GM23338 (cell line): ENCODE results near the gene HES7. TPM values are rescaled to one million over a fixed set of nuclear protein-coding genes. Genes with fewer than 3 reads are reported as not detected.

ENCODE experiments used
- ATAC-seq: fragments of 200-7000 bp; cut with Tn5 transposase; 3 replicates; pipeline ENCODE4 v1.9.1; 2020
- DNase-seq: peaks from one replicate; pipeline ENCODE4 v3.0.0-alpha.2; 2015; ENCODE audit warnings: low spot score
- H2AFZ ChIP-seq: fragments of 200-600 bp; sonication (generic); 2 replicates; pipeline ENCODE4 v1.8.0; 2016; ENCODE audit warnings: antibody characterized with exemption, mild to moderate bottlenecking, moderate library complexity
- H3F3A ChIP-seq: fragments of 200-600 bp; sonication (generic); replicated peaks from 2 replicates; pipeline ENCODE4 v1.8.0; 2017; ENCODE audit warnings: antibody characterized with exemption, mixed run types, low read depth
- H3K27ac ChIP-seq: fragments of 200-600 bp; sonication (generic); 2 replicates; pipeline ENCODE4 v1.6.1; 2016; ENCODE audit warnings: low read depth
- H3K27me3 ChIP-seq: fragments of 200-600 bp; sonication (generic); 2 replicates; pipeline ENCODE4 v1.8.0; 2016; ENCODE audit warnings: mild to moderate bottlenecking, mixed run types, moderate library complexity; ENCODE audit not compliant: insufficient read depth
- H3K36me3 ChIP-seq: fragments of 200-600 bp; sonication (generic); 2 replicates; pipeline ENCODE4 v1.8.0; 2016; ENCODE audit warnings: mild to moderate bottlenecking; ENCODE audit not compliant: insufficient read depth
- H3K4me1 ChIP-seq: fragments of 200-600 bp; sonication (generic); 2 replicates; pipeline ENCODE4 v1.8.0; 2016; ENCODE audit warnings: mild to moderate bottlenecking, moderate library complexity; ENCODE audit not compliant: insufficient read depth
- H3K4me2 ChIP-seq: fragments of 200-600 bp; sonication (generic); 2 replicates; pipeline ENCODE4 v1.7.1; 2017; ENCODE audit warnings: mixed run types
- H3K4me3 ChIP-seq: fragments of 200-600 bp; sonication (generic); 2 replicates; pipeline ENCODE4 v1.6.1; 2016; ENCODE audit warnings: mixed run types
- H3K79me2 ChIP-seq: fragments of 200-600 bp; sonication (generic); replicated peaks from 2 replicates; pipeline ENCODE4 v1.8.0; 2017; ENCODE audit warnings: mild to moderate bottlenecking; ENCODE audit not compliant: insufficient read depth
- H3K9me2 ChIP-seq: fragments of 200-600 bp; sonication (generic); 2 replicates; pipeline ENCODE4 v1.8.0; 2017; ENCODE audit not compliant: insufficient read depth
- H4K20me1 ChIP-seq: fragments of 200-600 bp; sonication (generic); replicated peaks from 2 replicates; pipeline ENCODE4 v1.8.0; 2017; ENCODE audit warnings: mild to moderate bottlenecking; ENCODE audit not compliant: insufficient read depth
- H3K27ac Mint-ChIP-seq: 2 replicates; pipeline ENCODE4 v1.8.0; 2020; ENCODE audit warnings: inconsistent platforms, mild to moderate bottlenecking, moderate library complexity, mixed read lengths
- H3K27me3 Mint-ChIP-seq: 3 replicates; pipeline ENCODE4 v1.8.0; 2022; ENCODE audit warnings: low read depth, mild to moderate bottlenecking, moderate library complexity, mixed read lengths, inconsistent platforms; ENCODE audit not compliant: insufficient read depth, poor library complexity
- H3K36me3 Mint-ChIP-seq: 3 replicates; pipeline ENCODE4 v1.8.0; 2021; ENCODE audit warnings: low read depth, mild to moderate bottlenecking, inconsistent platforms, moderate library complexity, mixed read lengths
- H3K4me1 Mint-ChIP-seq: 3 replicates; pipeline ENCODE4 v1.8.0; 2020; ENCODE audit warnings: mild to moderate bottlenecking, inconsistent platforms, mixed read lengths
- H3K4me3 Mint-ChIP-seq: 3 replicates; pipeline ENCODE4 v1.8.0; 2021; ENCODE audit warnings: moderate library complexity, mild to moderate bottlenecking, inconsistent platforms, mixed read lengths
- H3K9me3 Mint-ChIP-seq: 3 replicates; pipeline ENCODE4 v1.8.0; 2020; ENCODE audit warnings: moderate library complexity, mild to moderate bottlenecking, inconsistent platforms, mixed read lengths
- CREB1 ChIP-seq: fragments of 250-450 bp; sonication (Bioruptor Pico); IDR thresholded peaks from 2 replicates; pipeline ENCODE4 v1.5.0; 2020; ENCODE audit warnings: low read depth, mild to moderate bottlenecking, moderate library complexity
- EZH2phosphoT487 ChIP-seq: fragments of 200-600 bp; sonication (generic); IDR thresholded peaks from one replicate; pipeline ENCODE4 v1.8.1; 2018; ENCODE audit warnings: antibody characterized with exemption; ENCODE audit not compliant: unreplicated experiment
- JUNB ChIP-seq: IDR thresholded peaks from one replicate; pipeline ENCODE4 v1.6.1; 2016; ENCODE audit warnings: antibody characterized with exemption; ENCODE audit not compliant: unreplicated experiment
- NANOG ChIP-seq: IDR thresholded peaks from 2 replicates; pipeline ENCODE4 v1.6.1; 2016; ENCODE audit warnings: antibody characterized with exemption, borderline replicate concordance
- POLR2AphosphoS5 ChIP-seq: IDR thresholded peaks from 2 replicates; pipeline ENCODE4 v1.6.1; 2016; ENCODE audit warnings: antibody characterized with exemption, low read depth
- STAT1 ChIP-seq: IDR thresholded peaks from one replicate; pipeline ENCODE4 v1.6.1; 2016; ENCODE audit warnings: antibody characterized with exemption; ENCODE audit not compliant: unreplicated experiment
- ZNF114 ChIP-seq: fragments of 250-450 bp; sonication (Bioruptor Pico); IDR thresholded peaks from 2 replicates; pipeline ENCODE4 v1.5.0; 2020; ENCODE audit warnings: mild to moderate bottlenecking, moderate library complexity
- ZNF331 ChIP-seq: fragments of 250-450 bp; sonication (Bioruptor Pico); IDR thresholded peaks from 2 replicates; pipeline ENCODE4 v1.5.0; 2020; ENCODE audit warnings: low read depth, mild to moderate bottlenecking, moderate library complexity
- polyA plus RNA-seq: library from polyadenylated mRNA; unstranded; fragments of >200 nt; fragmentation: Nextera tagmentation; extraction: Ambion mirVana; gene quantifications from 2 replicates; pipeline ENCODE4 v1.2.1, GENCODE V29; 2016
- total RNA-seq: library from RNA; depleted of rRNA; stranded (reverse); fragments of >200 nt; shearing (Covaris generic); gene quantifications from 2 replicates; pipeline ENCODE4 v1.2.3, GENCODE V29; 2014
- TF ChIP-seq, protein P1 (sequence below): IDR thresholded peaks from one replicate; pipeline ENCODE4 v1.6.1; 2018; ENCODE audit warnings: antibody characterized with exemption; ENCODE audit not compliant: unreplicated experiment
- TF ChIP-seq, protein P2 (sequence below), 2 experiments: fragments of 200-600 bp in 1 of 2; sonication (generic) in 1 of 2; conservative IDR thresholded peaks; 2 replicates each; pipeline versions ENCODE4 v1.5.1 to v1.6.1; 2016 to 2017; ENCODE audit warnings: antibody characterized with exemption in 2 of 2, low read depth in 2 of 2, mild to moderate bottlenecking in 2 of 2, moderate library complexity in 1 of 2

Gene HES7
- total and polyA plus RNA-seq, 2 experiments from 2014 or later: 0.14 TPM; not detected in 1

DNA sequence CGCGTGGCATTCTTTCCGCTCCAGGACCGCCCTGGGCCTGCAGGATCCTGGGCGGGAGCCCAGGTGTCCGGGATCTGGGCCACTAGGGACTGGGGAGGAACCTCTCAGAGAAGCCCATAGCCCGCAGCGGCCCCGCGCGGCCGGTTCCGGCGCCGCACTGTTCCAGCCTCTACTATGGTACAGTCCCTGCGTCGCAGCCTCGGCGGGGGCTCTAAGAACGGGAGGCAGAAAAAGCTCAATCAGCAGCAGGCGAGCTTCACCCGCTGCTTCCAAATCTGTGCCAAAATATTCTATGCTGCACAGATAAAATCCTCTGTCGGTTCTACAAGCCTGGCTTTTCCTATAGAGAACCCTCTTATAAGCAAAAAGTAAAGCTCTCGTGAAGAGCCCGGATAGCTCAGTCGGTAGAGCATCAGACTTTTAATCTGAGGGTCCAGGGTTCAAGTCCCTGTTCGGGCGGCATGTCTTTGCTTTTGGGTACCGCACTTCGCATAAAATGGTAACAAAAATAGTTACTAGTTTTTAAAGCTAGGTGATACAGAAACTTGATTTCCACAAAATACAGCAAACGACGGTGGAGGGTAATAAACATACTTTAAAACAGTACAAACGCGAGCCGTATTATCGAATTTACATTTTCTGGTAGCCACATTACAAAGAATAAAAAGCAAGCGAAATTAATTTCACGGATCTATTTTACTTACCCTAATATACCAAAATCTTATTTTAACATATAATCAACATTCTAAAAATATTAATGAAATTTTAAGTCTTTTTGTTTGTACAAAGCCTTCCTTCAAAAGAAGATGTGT lies 4.9 kb downstream of the HES7 start:
- Histone ChIP-seq H3K36me3 (no peaks in the 10 kb centered on the region), H4K20me1 (no peaks in the 10 kb centered on the region), H3K4me3 (peak overlapping the region; percentile 66), H3F3A (0 out of 2 replicates have a peak, but pooled peaks cover 4% of the 10 kb centered on the region), H2AFZ (peak overlapping the region; percentile 98), H3K79me2 (no peaks in the 10 kb centered on the region), H3K4me2 (peak overlapping the region; percentile 75), H3K27me3 (peaks cover 69% of the 10 kb centered on the region), H3K27ac (no peak overlapping the region), H3K9me2 (no peaks in the 10 kb centered on the region), H3K4me1 (peaks cover 12% of the 10 kb centered on the region; the same call in 1 of the 2 replicates)
- peaks cover 17% of the 10 kb centered on the region for H3K9me3 Mint-ChIP-seq
- 0 out of 2 replicates have a peak, but pooled peaks have one; percentile 38 for TF ChIP-seq CREB1
- no peak for TF ChIP-seq JUNB
- TF ChIP-seq, protein P1, sequence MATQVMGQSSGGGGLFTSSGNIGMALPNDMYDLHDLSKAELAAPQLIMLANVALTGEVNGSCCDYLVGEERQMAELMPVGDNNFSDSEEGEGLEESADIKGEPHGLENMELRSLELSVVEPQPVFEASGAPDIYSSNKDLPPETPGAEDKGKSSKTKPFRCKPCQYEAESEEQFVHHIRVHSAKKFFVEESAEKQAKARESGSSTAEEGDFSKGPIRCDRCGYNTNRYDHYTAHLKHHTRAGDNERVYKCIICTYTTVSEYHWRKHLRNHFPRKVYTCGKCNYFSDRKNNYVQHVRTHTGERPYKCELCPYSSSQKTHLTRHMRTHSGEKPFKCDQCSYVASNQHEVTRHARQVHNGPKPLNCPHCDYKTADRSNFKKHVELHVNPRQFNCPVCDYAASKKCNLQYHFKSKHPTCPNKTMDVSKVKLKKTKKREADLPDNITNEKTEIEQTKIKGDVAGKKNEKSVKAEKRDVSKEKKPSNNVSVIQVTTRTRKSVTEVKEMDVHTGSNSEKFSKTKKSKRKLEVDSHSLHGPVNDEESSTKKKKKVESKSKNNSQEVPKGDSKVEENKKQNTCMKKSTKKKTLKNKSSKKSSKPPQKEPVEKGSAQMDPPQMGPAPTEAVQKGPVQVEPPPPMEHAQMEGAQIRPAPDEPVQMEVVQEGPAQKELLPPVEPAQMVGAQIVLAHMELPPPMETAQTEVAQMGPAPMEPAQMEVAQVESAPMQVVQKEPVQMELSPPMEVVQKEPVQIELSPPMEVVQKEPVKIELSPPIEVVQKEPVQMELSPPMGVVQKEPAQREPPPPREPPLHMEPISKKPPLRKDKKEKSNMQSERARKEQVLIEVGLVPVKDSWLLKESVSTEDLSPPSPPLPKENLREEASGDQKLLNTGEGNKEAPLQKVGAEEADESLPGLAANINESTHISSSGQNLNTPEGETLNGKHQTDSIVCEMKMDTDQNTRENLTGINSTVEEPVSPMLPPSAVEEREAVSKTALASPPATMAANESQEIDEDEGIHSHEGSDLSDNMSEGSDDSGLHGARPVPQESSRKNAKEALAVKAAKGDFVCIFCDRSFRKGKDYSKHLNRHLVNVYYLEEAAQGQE: no peak
- TF ChIP-seq POLR2AphosphoS5: no peak
- TF ChIP-seq NANOG: no peak
- TF ChIP-seq, protein P2, sequence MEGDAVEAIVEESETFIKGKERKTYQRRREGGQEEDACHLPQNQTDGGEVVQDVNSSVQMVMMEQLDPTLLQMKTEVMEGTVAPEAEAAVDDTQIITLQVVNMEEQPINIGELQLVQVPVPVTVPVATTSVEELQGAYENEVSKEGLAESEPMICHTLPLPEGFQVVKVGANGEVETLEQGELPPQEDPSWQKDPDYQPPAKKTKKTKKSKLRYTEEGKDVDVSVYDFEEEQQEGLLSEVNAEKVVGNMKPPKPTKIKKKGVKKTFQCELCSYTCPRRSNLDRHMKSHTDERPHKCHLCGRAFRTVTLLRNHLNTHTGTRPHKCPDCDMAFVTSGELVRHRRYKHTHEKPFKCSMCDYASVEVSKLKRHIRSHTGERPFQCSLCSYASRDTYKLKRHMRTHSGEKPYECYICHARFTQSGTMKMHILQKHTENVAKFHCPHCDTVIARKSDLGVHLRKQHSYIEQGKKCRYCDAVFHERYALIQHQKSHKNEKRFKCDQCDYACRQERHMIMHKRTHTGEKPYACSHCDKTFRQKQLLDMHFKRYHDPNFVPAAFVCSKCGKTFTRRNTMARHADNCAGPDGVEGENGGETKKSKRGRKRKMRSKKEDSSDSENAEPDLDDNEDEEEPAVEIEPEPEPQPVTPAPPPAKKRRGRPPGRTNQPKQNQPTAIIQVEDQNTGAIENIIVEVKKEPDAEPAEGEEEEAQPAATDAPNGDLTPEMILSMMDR (conservative IDR thresholded peaks at IDR 0.05; ENCODE audit: low read depth in 2 of 2): peak; percentile 71 to 81
- peak; percentile 12; the same call in 1 of the 2 replicates for TF ChIP-seq ZNF114 (CRISPR knock-in tag)
- TF ChIP-seq STAT1: no peak
- no peak for TF ChIP-seq ZNF331 (CRISPR knock-in tag)
- no peak for TF ChIP-seq EZH2phosphoT487
- ATAC-seq (peak; percentile 54), DNase-seq (peak; percentile 91)
- peak overlapping the region; percentile 83 for H3K4me3 Mint-ChIP-seq
- H3K4me1 Mint-ChIP-seq: peaks cover 13% of the 10 kb centered on the region; the same call in 2 of the 3 replicates
- H3K27ac Mint-ChIP-seq: peak overlapping the region; percentile 83; the same call in 1 of the 2 replicates
- H3K27me3 Mint-ChIP-seq: peaks cover 85% of the 10 kb centered on the region
- H3K36me3 Mint-ChIP-seq: peaks cover 13% of the 10 kb centered on the region
